ENCODE measurements around the gene OPALIN. TPM values are rescaled to one million over a fixed set of nuclear protein-coding genes. Genes with fewer than 3 reads are reported as not detected.

Gene OPALIN
- total RNA-seq, 4 donors from 2014 or later: not detected

GRCh38 chr10:96401036-96401435 lies 42.2 kb upstream of the OPALIN start:
- Histone ChIP-seq H3K27ac (no peak overlapping the region), H3K4me3 (no peak overlapping the region), H3K27me3 (no peaks in the 10 kb centered on the region), H3K36me3 (no peaks in the 10 kb centered on the region), H3K4me1 (no peaks in the 10 kb centered on the region), H3K9me3 (no peaks in the 10 kb centered on the region)
- TF ChIP-seq, protein P1, sequence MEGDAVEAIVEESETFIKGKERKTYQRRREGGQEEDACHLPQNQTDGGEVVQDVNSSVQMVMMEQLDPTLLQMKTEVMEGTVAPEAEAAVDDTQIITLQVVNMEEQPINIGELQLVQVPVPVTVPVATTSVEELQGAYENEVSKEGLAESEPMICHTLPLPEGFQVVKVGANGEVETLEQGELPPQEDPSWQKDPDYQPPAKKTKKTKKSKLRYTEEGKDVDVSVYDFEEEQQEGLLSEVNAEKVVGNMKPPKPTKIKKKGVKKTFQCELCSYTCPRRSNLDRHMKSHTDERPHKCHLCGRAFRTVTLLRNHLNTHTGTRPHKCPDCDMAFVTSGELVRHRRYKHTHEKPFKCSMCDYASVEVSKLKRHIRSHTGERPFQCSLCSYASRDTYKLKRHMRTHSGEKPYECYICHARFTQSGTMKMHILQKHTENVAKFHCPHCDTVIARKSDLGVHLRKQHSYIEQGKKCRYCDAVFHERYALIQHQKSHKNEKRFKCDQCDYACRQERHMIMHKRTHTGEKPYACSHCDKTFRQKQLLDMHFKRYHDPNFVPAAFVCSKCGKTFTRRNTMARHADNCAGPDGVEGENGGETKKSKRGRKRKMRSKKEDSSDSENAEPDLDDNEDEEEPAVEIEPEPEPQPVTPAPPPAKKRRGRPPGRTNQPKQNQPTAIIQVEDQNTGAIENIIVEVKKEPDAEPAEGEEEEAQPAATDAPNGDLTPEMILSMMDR (IDR thresholded peaks at IDR 0.05): no peak
- TF ChIP-seq POLR2A (IDR thresholded peaks at IDR 0.05): no peak
- DNase-seq: no peak

DNA sequence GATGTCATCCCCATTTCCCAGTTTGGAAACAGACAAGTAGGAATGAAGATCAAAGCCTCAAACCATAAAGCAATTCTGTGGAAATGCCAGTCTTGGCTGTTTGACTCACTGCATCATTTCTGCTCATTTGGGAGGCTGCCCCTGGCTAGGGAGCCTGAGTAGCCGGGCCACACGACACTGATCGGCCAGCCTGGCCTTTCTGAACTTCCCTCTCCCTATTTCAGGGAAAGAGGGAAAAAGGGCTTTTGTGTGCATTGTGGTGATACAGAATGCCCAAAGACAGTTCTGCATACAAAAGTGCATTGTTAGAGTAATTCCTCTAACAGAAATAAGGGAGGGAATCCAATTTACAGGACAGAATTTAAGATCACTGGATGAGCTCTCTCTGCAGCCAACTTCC lies 41.7 kb upstream of the OPALIN start:
- no peak for TF ChIP-seq POLR2A (IDR thresholded peaks at IDR 0.05)
- TF ChIP-seq, protein P1 (IDR thresholded peaks at IDR 0.05): no peak
- no peak overlapping the region for H3K4me3 ChIP-seq

GRCh38 chr10:96397902-96398301 lies 39.1 kb upstream of the OPALIN start:
- H3K9me3 ChIP-seq: no peaks in the 10 kb centered on the region
- H3K27ac ChIP-seq: no peak overlapping the region
- no peaks in the 10 kb centered on the region for H3K36me3 ChIP-seq
- H3K27me3 ChIP-seq: no peaks in the 10 kb centered on the region
- H3K4me1 ChIP-seq: no peaks in the 10 kb centered on the region
- TF ChIP-seq POLR2A (IDR thresholded peaks at IDR 0.05): no peak
- TF ChIP-seq, protein P1 (IDR thresholded peaks at IDR 0.05): no peak
- H3K4me3 ChIP-seq: no peak overlapping the region
- no peak for DNase-seq

More for the DNA sequence above, 41.7 kb upstream of the OPALIN start:
- Histone ChIP-seq H3K4me1 (no peaks in the 10 kb centered on the region), H3K27ac (no peak overlapping the region), H3K27me3 (no peaks in the 10 kb centered on the region), H3K9me3 (no peaks in the 10 kb centered on the region), H3K36me3 (no peaks in the 10 kb centered on the region)
- DNase-seq: no peak

- Histone ChIP-seq H3K4me3 (peak overlapping the region in 2 of 4 donors; percentile 25), H3K9me3 (no peaks in the 10 kb centered on the region), H3K36me3 (no peaks in the 10 kb centered on the region), H3K27ac (no peak overlapping the region), H3K4me1 (no peaks in the 10 kb centered on the region), H3K27me3 (no peaks in the 10 kb centered on the region)
- TF ChIP-seq POLR2A (IDR thresholded peaks at IDR 0.05): no peak
- TF ChIP-seq, protein P1 (IDR thresholded peaks at IDR 0.05): peak; percentile 30 to 85 (median 80)
- peak; percentile 49 to 81 (median 72) for DNase-seq
These were observed 37.4 kb upstream of the OPALIN start for GRCh38 chr10:96395931-96396877.

GRCh38 chr10:96390460-96390864 lies 31.7 kb upstream of the OPALIN start:
- Histone ChIP-seq H3K4me3 (no peak overlapping the region), H3K4me1 (no peaks in the 10 kb centered on the region), H3K36me3 (no peaks in the 10 kb centered on the region), H3K27ac (no peak overlapping the region), H3K9me3 (no peaks in the 10 kb centered on the region), H3K27me3 (no peaks in the 10 kb centered on the region)
- TF ChIP-seq POLR2A (IDR thresholded peaks at IDR 0.05): no peak
- TF ChIP-seq, protein P1 (IDR thresholded peaks at IDR 0.05): no peak
- DNase-seq: no peak
